ENCODE measurements around the gene CLIP1. TPM values are rescaled to one million over a fixed set of nuclear protein-coding genes. Genes with fewer than 3 reads are reported as not detected.

The CLIP1 gene
- total RNA-seq, 1 experiment from 2014 or later, result 42.9 TPM

DNA sequence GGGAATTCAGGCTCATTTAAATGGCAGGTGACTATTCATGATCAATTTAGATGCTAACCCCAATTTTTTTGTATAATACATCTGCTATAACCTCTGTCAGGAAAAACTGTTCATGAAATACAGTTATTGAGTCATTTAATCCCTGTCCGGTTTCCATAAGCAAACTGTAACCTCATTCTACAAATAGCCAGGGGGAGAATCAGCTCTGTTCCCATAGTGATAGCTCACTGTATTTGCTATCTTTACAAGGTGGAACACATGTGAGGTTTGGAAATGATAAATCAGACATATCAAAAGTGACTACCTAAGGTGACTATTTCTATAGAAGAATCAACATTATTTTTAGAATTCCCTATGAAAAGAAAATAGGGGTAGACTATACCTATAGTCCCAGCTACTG lies 117.5 kb downstream of the CLIP1 start:
- no peak overlapping the region for H3K9ac ChIP-seq (ENCODE audit: low read length)
- H2AFZ ChIP-seq (ENCODE audit: low read depth, low read length, poor library complexity, severe bottlenecking), result no peak overlapping the region
- ChIA-PET CTCF (no interaction called here), RAD21 (ENCODE audit: low non-redundant PET in 1 of 2, low total read pairs in 2 of 2, uncharacterized antibody in 2 of 2, unreplicated experiment in 2 of 2) (no interaction called here), POLR2A (no interaction called here)
- no peaks in the 10 kb centered on the region for H3K4me1 ChIP-seq (ENCODE audit: control insufficient read depth in 1 of 2, insufficient read depth in 2 of 2, low read length in 2 of 2)
- DNase-seq (ENCODE audit: low read depth, low spot score) (no peak), ATAC-seq (no peak)
- H3K36me3 ChIP-seq (ENCODE audit: control insufficient read depth in 1 of 2, insufficient read depth in 2 of 2, low read length in 2 of 2), result peaks cover 0 to 5% of the 10 kb centered on the region in 2 experiments; a peak in 1 of 4 replicates
- TF ChIP-seq REST (IDR thresholded peaks at IDR 0.05; ENCODE audit: low read depth) (no peak), CBX3 (IDR thresholded peaks at IDR 0.05; ENCODE audit: low read depth) (no peak), CEBPB (IDR thresholded peaks at IDR 0.05; ENCODE audit: low read depth) (no peak), TCF7L2 (IDR thresholded peaks at IDR 0.05; ENCODE audit: borderline replicate concordance, extremely low read depth, insufficient read depth, insufficient read length) (no peak), ZBTB33 (IDR thresholded peaks at IDR 0.05; ENCODE audit: extremely low read depth, insufficient replicate concordance, low read length) (no peak), EZH2 (IDR thresholded peaks at IDR 0.05) (no peak), ZFX (IDR thresholded peaks at IDR 0.05) (no peak), EZH2phosphoT487 (IDR thresholded peaks at IDR 0.05; ENCODE audit: borderline replicate concordance) (no peak), YY1 (IDR thresholded peaks at IDR 0.05; ENCODE audit: extremely low read depth, insufficient replicate concordance, low read depth, low read length) (no peak), FOSL1 (IDR thresholded peaks at IDR 0.05; ENCODE audit: low read depth) (no peak), POLR2AphosphoS5 (IDR thresholded peaks at IDR 0.05; ENCODE audit: low read depth, low read length) (no peak), ELF1 (IDR thresholded peaks at IDR 0.05; ENCODE audit: borderline replicate concordance, low read depth) (no peak), RAD21 (IDR thresholded peaks at IDR 0.05; ENCODE audit: low read depth) (no peak), SP1 (IDR thresholded peaks at IDR 0.05; ENCODE audit: low read depth) (no peak)
- TF ChIP-seq, protein P1, sequence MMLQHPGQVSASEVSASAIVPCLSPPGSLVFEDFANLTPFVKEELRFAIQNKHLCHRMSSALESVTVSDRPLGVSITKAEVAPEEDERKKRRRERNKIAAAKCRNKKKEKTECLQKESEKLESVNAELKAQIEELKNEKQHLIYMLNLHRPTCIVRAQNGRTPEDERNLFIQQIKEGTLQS (IDR thresholded peaks at IDR 0.05), result no peak
- H3K27me3 ChIP-seq (ENCODE audit: insufficient read depth, low read length), result no peaks in the 10 kb centered on the region
- H3K9me2 ChIP-seq (ENCODE audit: insufficient read depth), result no peaks in the 10 kb centered on the region
- intact Hi-C loops (cut with micrococcal nuclease), result no loop called here
- H3K79me2 ChIP-seq (ENCODE audit: insufficient read depth, low read length), result no peaks in the 10 kb centered on the region
- no TSS peak for BruUV-seq (replicated peaks)
- no peaks in the 10 kb centered on the region for H4K20me1 ChIP-seq (ENCODE audit: insufficient read depth)
- no peaks in the 10 kb centered on the region for H3K9me3 ChIP-seq (ENCODE audit: control insufficient read depth in 1 of 2, insufficient read depth in 1 of 2, low read depth in 1 of 2, low read length in 2 of 2)
- H3K4me2 ChIP-seq (ENCODE audit: low read length), result no peak overlapping the region
- H3K4me3 ChIP-seq (replicated peaks in 1 of 2; ENCODE audit: low read depth in 1 of 2, low read length in 2 of 2), result no peak overlapping the region
- H3K27ac ChIP-seq (ENCODE audit: low read depth, low read length), result no peak overlapping the region

Measured in HCT116 (cell line).